Astrocyte (in vitro differentiated cells and primary cell): Measurements from ENCODE around the gene PDK3. TPM values are rescaled to one million over a fixed set of nuclear protein-coding genes. Genes with fewer than 3 reads are reported as not detected.

ENCODE experiments used
- DNase-seq: peaks from one replicate; pipeline ENCODE4 v3.0.0-alpha.2; 2010; ENCODE audit warnings: low read depth
- FAIRE-seq: peaks from 2 replicates; lab custom pipeline; 2011; peaks lifted over from hg19 to GRCh38; lab: Jason Lieb, UNC
- H2AFZ ChIP-seq: 2 replicates; pipeline ENCODE4 v1.6.0; 2012; ENCODE audit warnings: low read depth, low read length, inconsistent platforms
- H3K27ac ChIP-seq: 2 replicates; pipeline ENCODE4 v1.5.1; 2011; ENCODE audit warnings: low read depth, low read length, inconsistent platforms
- H3K27me3 ChIP-seq: 2 replicates; pipeline ENCODE4 v1.6.0; 2011; ENCODE audit warnings: low read length, inconsistent platforms; ENCODE audit not compliant: insufficient read depth
- H3K36me3 ChIP-seq: 2 replicates; pipeline ENCODE4 v1.5.1; 2011; ENCODE audit warnings: low read length, inconsistent platforms; ENCODE audit not compliant: insufficient read depth
- H3K4me1 ChIP-seq: 2 replicates; pipeline ENCODE4 v1.5.1; 2011; ENCODE audit warnings: low read length, inconsistent platforms; ENCODE audit not compliant: insufficient read depth
- H3K4me2 ChIP-seq: 2 replicates; pipeline ENCODE4 v1.6.0; 2012; ENCODE audit warnings: low read length, inconsistent platforms
- H3K4me3 ChIP-seq: 2 replicates; pipeline ENCODE4 v1.5.1; 2011; ENCODE audit warnings: low read depth, mild to moderate bottlenecking, low read length, inconsistent platforms; ENCODE audit not compliant: insufficient read depth
- H3K79me2 ChIP-seq: 2 replicates; pipeline ENCODE4 v1.6.0; 2012; ENCODE audit warnings: mild to moderate bottlenecking, low read length, inconsistent platforms; ENCODE audit not compliant: insufficient read depth
- H3K9ac ChIP-seq: 2 replicates; pipeline ENCODE4 v1.6.0; 2012; ENCODE audit warnings: mild to moderate bottlenecking, low read length, inconsistent platforms
- H3K9me3 ChIP-seq: 2 replicates; pipeline ENCODE4 v1.5.1; 2012; ENCODE audit warnings: low read depth, mild to moderate bottlenecking, low read length, inconsistent platforms; ENCODE audit not compliant: insufficient read depth
- H4K20me1 ChIP-seq: 2 replicates; pipeline ENCODE4 v1.6.0; 2012; ENCODE audit warnings: low read length, inconsistent platforms; ENCODE audit not compliant: insufficient read depth
- H3K27ac Mint-ChIP-seq: one replicate; pipeline ENCODE4 v1.8.0; 2021; ENCODE audit warnings: mild to moderate bottlenecking, mixed read lengths; ENCODE audit not compliant: unreplicated experiment
- H3K27me3 Mint-ChIP-seq: one replicate; pipeline ENCODE4 v1.8.0; 2021; ENCODE audit warnings: low read depth, mixed read lengths; ENCODE audit not compliant: unreplicated experiment
- H3K36me3 Mint-ChIP-seq: one replicate; pipeline ENCODE4 v1.8.0; 2021; ENCODE audit warnings: low read depth, mixed read lengths; ENCODE audit not compliant: unreplicated experiment
- H3K4me1 Mint-ChIP-seq: one replicate; pipeline ENCODE4 v1.8.0; 2021; ENCODE audit warnings: low read depth, mixed read lengths; ENCODE audit not compliant: unreplicated experiment
- H3K4me3 Mint-ChIP-seq: one replicate; pipeline ENCODE4 v1.8.0; 2021; ENCODE audit warnings: mild to moderate bottlenecking, moderate library complexity, mixed read lengths; ENCODE audit not compliant: unreplicated experiment
- H3K9me3 Mint-ChIP-seq: one replicate; pipeline ENCODE4 v1.8.0; 2021; ENCODE audit warnings: mild to moderate bottlenecking, mixed read lengths; ENCODE audit not compliant: unreplicated experiment
- CTCF ChIP-seq: IDR thresholded peaks from 2 replicates; pipeline ENCODE4 v1.5.1; 2011; ENCODE audit warnings: low read depth, mild to moderate bottlenecking, inconsistent platforms, low read length, moderate library complexity; ENCODE audit not compliant: insufficient read depth
- EZH2 ChIP-seq: IDR thresholded peaks from 2 replicates; pipeline ENCODE4 v1.6.1; 2012; ENCODE audit warnings: mild to moderate bottlenecking, low read length, inconsistent platforms; ENCODE audit not compliant: insufficient read depth
- total RNA-seq: library from RNA; stranded (reverse); gene quantifications from 2 replicates; pipeline ENCODE4 v1.2.1, GENCODE V29; 2021

The PDK3 gene
- total RNA-seq, 1 donor from 2014 or later, result 4.6 TPM

- H2AFZ ChIP-seq, result no peak overlapping the region
- H4K20me1 ChIP-seq, result no peaks in the 10 kb centered on the region
- Mint-ChIP-seq H3K27ac (no peak overlapping the region), H3K36me3 (no peaks in the 10 kb centered on the region), H3K9me3 (peaks cover 2% of the 10 kb centered on the region), H3K4me3 (no peak overlapping the region), H3K27me3 (no peaks in the 10 kb centered on the region), H3K4me1 (peaks cover 2% of the 10 kb centered on the region)
- H3K36me3 ChIP-seq, result no peaks in the 10 kb centered on the region
- TF ChIP-seq EZH2 (no peak), CTCF (no peak)
- no peak overlapping the region for H3K4me2 ChIP-seq
- H3K4me1 ChIP-seq, result no peaks in the 10 kb centered on the region
- no peak overlapping the region for H3K9ac ChIP-seq
- H3K79me2 ChIP-seq, result no peaks in the 10 kb centered on the region
- no peak overlapping the region for H3K4me3 ChIP-seq
- no peak for FAIRE-seq
- no peaks in the 10 kb centered on the region for H3K27me3 ChIP-seq
- no peak overlapping the region for H3K27ac ChIP-seq
- H3K9me3 ChIP-seq, result no peaks in the 10 kb centered on the region
- DNase-seq, result peak; percentile 16
Measured at GRCh38 chrX:24424948-24425347, 40.1 kb upstream of the PDK3 start.

GRCh38 chrX:24425806-24426205 is 39.3 kb upstream of the PDK3 start:
- no peak for DNase-seq
- FAIRE-seq, result peak; percentile 76
- no peaks in the 10 kb centered on the region for H3K79me2 ChIP-seq
- H3K4me1 ChIP-seq, result no peaks in the 10 kb centered on the region
- H2AFZ ChIP-seq, result no peak overlapping the region
- no peaks in the 10 kb centered on the region for H3K27me3 ChIP-seq
- H3K9me3 ChIP-seq, result no peaks in the 10 kb centered on the region
- H3K4me1 Mint-ChIP-seq, result peaks cover 2% of the 10 kb centered on the region
- no peaks in the 10 kb centered on the region for H4K20me1 ChIP-seq
- H3K36me3 Mint-ChIP-seq, result no peaks in the 10 kb centered on the region
- H3K4me3 Mint-ChIP-seq, result no peak overlapping the region
- no peak for TF ChIP-seq CTCF
- TF ChIP-seq EZH2, result no peak
- H3K9ac ChIP-seq, result no peak overlapping the region
- H3K4me3 ChIP-seq, result no peak overlapping the region
- H3K9me3 Mint-ChIP-seq, result peaks cover 2% of the 10 kb centered on the region
- no peak overlapping the region for H3K27ac ChIP-seq
- H3K27ac Mint-ChIP-seq, result no peak overlapping the region
- no peak overlapping the region for H3K4me2 ChIP-seq
- no peaks in the 10 kb centered on the region for H3K36me3 ChIP-seq
- H3K27me3 Mint-ChIP-seq, result no peaks in the 10 kb centered on the region

DNA sequence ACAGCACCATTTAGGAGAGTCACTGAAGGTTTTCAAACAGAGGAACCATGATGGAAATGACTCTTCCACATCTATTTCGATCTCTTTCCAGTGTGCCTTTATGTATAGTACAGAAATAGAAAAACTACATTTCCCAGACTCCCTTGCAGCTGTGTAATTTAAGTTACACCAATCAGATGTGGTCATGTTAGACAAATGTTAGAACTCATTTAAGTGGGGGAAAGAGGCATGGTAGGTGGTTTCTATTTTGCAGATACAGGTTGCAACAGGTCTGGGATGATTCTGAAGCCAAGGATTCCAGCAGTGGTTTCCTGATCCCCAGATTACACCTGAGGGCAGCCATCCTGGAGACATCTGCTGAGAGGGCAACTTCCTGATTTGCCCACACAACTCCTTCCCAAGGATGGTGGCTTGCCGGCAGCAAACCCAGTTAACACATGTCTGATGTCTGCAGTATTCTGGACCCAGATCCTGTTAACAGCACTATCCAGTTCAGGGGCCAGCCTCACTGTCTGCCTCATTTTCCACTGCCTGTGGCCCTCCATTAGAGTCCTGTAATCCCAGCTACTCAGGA is 38.7 kb upstream of the PDK3 start:
- no peak for TF ChIP-seq CTCF
- TF ChIP-seq EZH2, result no peak
- H3K27ac Mint-ChIP-seq, result no peak overlapping the region
- H3K9me3 Mint-ChIP-seq, result peaks cover 2% of the 10 kb centered on the region
- no peaks in the 10 kb centered on the region for H3K36me3 Mint-ChIP-seq
- H3K4me1 ChIP-seq, result no peaks in the 10 kb centered on the region
- H4K20me1 ChIP-seq, result no peaks in the 10 kb centered on the region
- DNase-seq (no peak), FAIRE-seq (no peak)
- H3K9me3 ChIP-seq, result no peaks in the 10 kb centered on the region
- no peak overlapping the region for H3K9ac ChIP-seq
- H3K36me3 ChIP-seq, result no peaks in the 10 kb centered on the region
- H2AFZ ChIP-seq, result no peak overlapping the region
- H3K4me3 Mint-ChIP-seq, result no peak overlapping the region
- H3K27me3 Mint-ChIP-seq, result no peaks in the 10 kb centered on the region
- no peak overlapping the region for H3K27ac ChIP-seq
- no peak overlapping the region for H3K4me3 ChIP-seq
- H3K4me1 Mint-ChIP-seq, result peaks cover 2% of the 10 kb centered on the region
- H3K27me3 ChIP-seq, result no peaks in the 10 kb centered on the region
- H3K79me2 ChIP-seq, result no peaks in the 10 kb centered on the region
- H3K4me2 ChIP-seq, result no peak overlapping the region
